Measurements from ENCODE around the gene IFT74. TPM values are rescaled to one million over a fixed set of nuclear protein-coding genes. Genes with fewer than 3 reads are reported as not detected.

IFT74 gene
- total RNA-seq, 1 donor from 2014 or later, result 11.6 TPM

DNA sequence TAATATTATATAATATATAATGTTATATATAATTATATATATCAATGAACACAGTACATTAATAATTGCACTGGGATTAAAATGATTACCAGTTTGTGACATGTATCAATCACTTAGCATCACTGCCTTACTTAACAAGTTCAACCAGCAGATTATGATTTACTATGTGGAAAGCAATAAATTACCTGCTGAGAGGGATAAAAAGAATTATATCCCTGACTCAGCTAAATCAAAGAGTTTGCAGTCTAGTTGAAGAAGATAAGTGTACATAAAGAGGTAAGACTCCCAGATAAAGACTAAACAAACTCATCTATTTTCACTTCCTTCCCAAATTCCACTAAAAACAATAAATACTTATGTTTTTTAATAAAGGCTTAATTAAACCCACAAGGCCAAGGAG, 20.4 kb upstream of the IFT74 start:
- no peak for DNase-seq
- H3K36me3 ChIP-seq, result peaks cover 32% of the 10 kb centered on the region
- no peaks in the 10 kb centered on the region for H3K27me3 ChIP-seq
- intact Hi-C loops (cut with DNase I), result no loop called here
- no peaks in the 10 kb centered on the region for H3K4me1 ChIP-seq
- no peaks in the 10 kb centered on the region for H3K9me3 ChIP-seq
- H3K4me3 ChIP-seq, result no peak overlapping the region
- no peak for ATAC-seq
- no peak overlapping the region for H3K27ac ChIP-seq
- TF ChIP-seq CTCF (IDR thresholded peaks at IDR 0.05), result no peak

- DNase-seq (no peak), ATAC-seq (no peak)
- intact Hi-C loops (cut with DNase I), result no loop called here
- no peak overlapping the region for H3K4me3 ChIP-seq
- TF ChIP-seq CTCF (IDR thresholded peaks at IDR 0.05), result no peak
- no peak overlapping the region for H3K27ac ChIP-seq
- no peaks in the 10 kb centered on the region for H3K27me3 ChIP-seq
- peaks cover 18% of the 10 kb centered on the region for H3K36me3 ChIP-seq
- H3K9me3 ChIP-seq, result no peaks in the 10 kb centered on the region
- H3K4me1 ChIP-seq, result no peaks in the 10 kb centered on the region
Measured at GRCh38 chr9:26937816-26938371, 18.3 kb upstream of the IFT74 start.

GRCh38 chr9:26939955-26940711, 16.1 kb upstream of the IFT74 start:
- intact Hi-C loops (cut with DNase I), result no loop called here
- Histone ChIP-seq H3K9me3 (no peaks in the 10 kb centered on the region), H3K27me3 (no peaks in the 10 kb centered on the region), H3K27ac (no peak overlapping the region), H3K4me1 (peaks cover 7% of the 10 kb centered on the region), H3K4me3 (no peak overlapping the region), H3K36me3 (peaks cover 4% of the 10 kb centered on the region)
- no peak for ATAC-seq
- DNase-seq, result no peak
- no peak for TF ChIP-seq CTCF (IDR thresholded peaks at IDR 0.05)

GRCh38 chr9:26940779-26941178, 15.4 kb upstream of the IFT74 start:
- Histone ChIP-seq H3K27ac (no peak overlapping the region), H3K4me1 (peaks cover 14% of the 10 kb centered on the region), H3K27me3 (no peaks in the 10 kb centered on the region), H3K4me3 (no peak overlapping the region), H3K9me3 (no peaks in the 10 kb centered on the region), H3K36me3 (no peaks in the 10 kb centered on the region)
- DNase-seq (no peak), ATAC-seq (no peak)
- intact Hi-C loops (cut with DNase I), result no loop called here
- no peak for TF ChIP-seq CTCF (IDR thresholded peaks at IDR 0.05)

DNA sequence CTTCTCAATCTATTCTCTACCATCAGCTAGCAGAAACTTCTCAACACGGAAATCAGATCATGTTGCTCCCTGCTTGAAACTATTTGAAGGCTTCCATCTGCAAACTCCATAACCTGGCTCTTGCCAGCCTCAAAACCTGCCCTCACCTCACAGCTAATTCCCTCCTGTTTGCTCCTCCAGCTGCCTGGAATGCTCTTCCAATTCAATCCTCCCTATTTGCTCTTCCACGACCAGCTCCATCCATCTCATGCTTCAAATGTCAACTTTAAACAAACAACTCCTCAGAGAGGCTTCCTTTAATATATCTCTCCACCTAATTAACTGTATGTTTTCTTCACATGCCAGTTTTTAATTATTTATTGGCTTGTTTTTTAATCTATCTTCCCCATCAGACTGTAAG, 10.6 kb upstream of the IFT74 start:
- no peak for TF ChIP-seq CTCF (IDR thresholded peaks at IDR 0.05)
- H3K9me3 ChIP-seq, result no peaks in the 10 kb centered on the region
- no peak for ATAC-seq
- no peaks in the 10 kb centered on the region for H3K36me3 ChIP-seq
- peak overlapping the region; percentile 95 for H3K4me3 ChIP-seq
- H3K27me3 ChIP-seq, result no peaks in the 10 kb centered on the region
- peaks cover 24% of the 10 kb centered on the region for H3K4me1 ChIP-seq
- DNase-seq, result no peak
- intact Hi-C loops (cut with DNase I), result no loop called here
- H3K27ac ChIP-seq, result no peak overlapping the region
